HG03439 (cell line): Measurements from ENCODE around the gene AP3B1.
"Not testable (repeated sequence)": the region's sequence is repeated elsewhere in the genome, so short reads cannot be mapped to it uniquely, and the experiment has no call there.

Experiments used
- ATAC-seq: cut with Tn5 transposase; IDR thresholded peaks from one replicate; pipeline ENCODE4 v1.9.1; 2021; ENCODE audit warnings: mild to moderate bottlenecking, moderate library complexity; ENCODE audit not compliant: unreplicated experiment

The AP3B1 gene

GRCh38 chr5:78251663-78252284 is 42.7 kb downstream of the AP3B1 start:
- no peak for ATAC-seq

- no peak for ATAC-seq
Observed at GRCh38 chr5:78245136-78245535, 49.4 kb downstream of the AP3B1 start.

GRCh38 chr5:78243639-78244038 is 50.9 kb downstream of the AP3B1 start:
- no peak for ATAC-seq

- ATAC-seq = no peak
Observed at GRCh38 chr5:78243091-78243490, 51.4 kb downstream of the AP3B1 start.

- no peak for ATAC-seq
Observed at GRCh38 chr5:78242001-78242400, 52.5 kb downstream of the AP3B1 start.

GRCh38 chr5:78237911-78238310 is 56.6 kb downstream of the AP3B1 start:
- no peak for ATAC-seq

- ATAC-seq = no peak
Observed at GRCh38 chr5:78236046-78236445, 58.5 kb downstream of the AP3B1 start.

- no peak for ATAC-seq
Observed at GRCh38 chr5:78235289-78235688, 59.2 kb downstream of the AP3B1 start.

GRCh38 chr5:78234804-78235203 is 59.7 kb downstream of the AP3B1 start:
- no peak for ATAC-seq

GRCh38 chr5:78232163-78232562 is 62.3 kb downstream of the AP3B1 start:
- no peak for ATAC-seq

GRCh38 chr5:78224358-78224757 is 70.1 kb downstream of the AP3B1 start:
- no peak for ATAC-seq

- ATAC-seq = peak; percentile 98
Observed at GRCh38 chr5:78221964-78222451, 72.5 kb downstream of the AP3B1 start.

GRCh38 chr5:78221467-78221866 is 73.0 kb downstream of the AP3B1 start:
- no peak for ATAC-seq

- ATAC-seq = no peak
Observed at GRCh38 chr5:78215972-78216371, 78.5 kb downstream of the AP3B1 start.

GRCh38 chr5:78215565-78215964 is 78.9 kb downstream of the AP3B1 start:
- no peak for ATAC-seq

- ATAC-seq = no peak
Observed at GRCh38 chr5:78213799-78214198, 80.7 kb downstream of the AP3B1 start.

GRCh38 chr5:78211052-78211451 is 83.4 kb downstream of the AP3B1 start:
- no peak for ATAC-seq

GRCh38 chr5:78204241-78204640 is 90.3 kb downstream of the AP3B1 start:
- no peak for ATAC-seq

- ATAC-seq = no peak
Observed at GRCh38 chr5:78203815-78204214, 90.7 kb downstream of the AP3B1 start.

GRCh38 chr5:78190402-78190801 is 104.1 kb downstream of the AP3B1 start:
- no peak for ATAC-seq

- ATAC-seq = not testable (repeated sequence)
Observed at GRCh38 chr5:78188681-78189080, 105.8 kb downstream of the AP3B1 start.

GRCh38 chr5:78187172-78187571 is 107.3 kb downstream of the AP3B1 start:
- no peak for ATAC-seq

GRCh38 chr5:78182838-78183237 is 111.7 kb downstream of the AP3B1 start:
- no peak for ATAC-seq
